ENCODE measurements around the gene ZNF74. TPM values are rescaled to one million over a fixed set of nuclear protein-coding genes. Genes with fewer than 3 reads are reported as not detected.

Gene ZNF74
- total and polyA plus RNA-seq, 2 donors (not counting 1 experiment from before 2014, with no cell fraction given), result 2.5 to 13.0 TPM

- H3K27ac ChIP-seq (ENCODE audit: insufficient read depth, low read length), result no peak overlapping the region
- TF ChIP-seq CTCF (conservative IDR thresholded peaks at IDR 0.05 in 1 of 2, IDR thresholded peaks at IDR 0.05 in 1 of 2; ENCODE audit: low read depth in 1 of 2, low read length in 2 of 2) (no peak), EZH2 (IDR thresholded peaks at IDR 0.05; ENCODE audit: low read length, missing control alignments) (no peak)
- no peak overlapping the region for H2AFZ ChIP-seq (ENCODE audit: low read length)
- H3K4me3 ChIP-seq (replicated peaks in 1 of 4; ENCODE audit: control extremely low read depth in 1 of 4, insufficient read depth in 1 of 4, low read depth in 3 of 4, low read length in 4 of 4), result no peak overlapping the region
- no peak overlapping the region for H3K4me2 ChIP-seq (ENCODE audit: extremely low read depth, insufficient read depth, low read length)
- DNase-seq (ENCODE audit: low read depth in 2 of 2), result no peak
- no peaks in the 10 kb centered on the region for H3K9me3 ChIP-seq (ENCODE audit: control insufficient read depth, insufficient read depth, low read depth, low read length)
- H3K36me3 ChIP-seq (ENCODE audit: control insufficient read depth, insufficient read depth, low read length), result no peaks in the 10 kb centered on the region
- H4K20me1 ChIP-seq (ENCODE audit: control insufficient read depth, extremely low read depth, insufficient read depth, low read length), result no peaks in the 10 kb centered on the region
- peaks cover 7% of the 10 kb centered on the region for H3K27me3 ChIP-seq (ENCODE audit: control insufficient read depth, insufficient read depth, low read length)
- no peaks in the 10 kb centered on the region for H3K4me1 ChIP-seq (ENCODE audit: control insufficient read depth, extremely low read depth, insufficient read depth, low read length)
- no peaks in the 10 kb centered on the region for H3K79me2 ChIP-seq (ENCODE audit: control insufficient read depth, insufficient read depth, low read length)
- H3K9ac ChIP-seq (ENCODE audit: insufficient read depth, low read length), result no peak overlapping the region
Measured at GRCh38 chr22:20386336-20386735, 7.6 kb upstream of the ZNF74 start.

GRCh38 chr22:20386972-20387371 lies 7.0 kb upstream of the ZNF74 start:
- Histone ChIP-seq H2AFZ (ENCODE audit: low read length) (no peak overlapping the region), H3K4me1 (ENCODE audit: control insufficient read depth, extremely low read depth, insufficient read depth, low read length) (no peaks in the 10 kb centered on the region), H3K27ac (ENCODE audit: insufficient read depth, low read length) (no peak overlapping the region), H3K36me3 (ENCODE audit: control insufficient read depth, insufficient read depth, low read length) (no peaks in the 10 kb centered on the region), H3K27me3 (ENCODE audit: control insufficient read depth, insufficient read depth, low read length) (peaks cover 7% of the 10 kb centered on the region), H4K20me1 (ENCODE audit: control insufficient read depth, extremely low read depth, insufficient read depth, low read length) (no peaks in the 10 kb centered on the region), H3K9ac (ENCODE audit: insufficient read depth, low read length) (no peak overlapping the region), H3K4me3 (replicated peaks in 1 of 4; ENCODE audit: control extremely low read depth in 1 of 4, insufficient read depth in 1 of 4, low read depth in 3 of 4, low read length in 4 of 4) (no peak overlapping the region), H3K4me2 (ENCODE audit: extremely low read depth, insufficient read depth, low read length) (no peak overlapping the region), H3K9me3 (ENCODE audit: control insufficient read depth, insufficient read depth, low read depth, low read length) (no peaks in the 10 kb centered on the region), H3K79me2 (ENCODE audit: control insufficient read depth, insufficient read depth, low read length) (no peaks in the 10 kb centered on the region)
- no peak for DNase-seq (ENCODE audit: low read depth in 2 of 2)
- TF ChIP-seq EZH2 (IDR thresholded peaks at IDR 0.05; ENCODE audit: low read length, missing control alignments) (no peak), CTCF (conservative IDR thresholded peaks at IDR 0.05 in 1 of 2, IDR thresholded peaks at IDR 0.05 in 1 of 2; ENCODE audit: low read depth in 1 of 2, low read length in 2 of 2) (no peak)

GRCh38 chr22:20388200-20388599 lies 5.8 kb upstream of the ZNF74 start:
- no peak overlapping the region for H2AFZ ChIP-seq (ENCODE audit: low read length)
- peaks cover 7% of the 10 kb centered on the region for H3K27me3 ChIP-seq (ENCODE audit: control insufficient read depth, insufficient read depth, low read length)
- no peaks in the 10 kb centered on the region for H3K36me3 ChIP-seq (ENCODE audit: control insufficient read depth, insufficient read depth, low read length)
- no peak for TF ChIP-seq EZH2 (IDR thresholded peaks at IDR 0.05; ENCODE audit: low read length, missing control alignments)
- no peak for TF ChIP-seq CTCF (conservative IDR thresholded peaks at IDR 0.05 in 1 of 2, IDR thresholded peaks at IDR 0.05 in 1 of 2; ENCODE audit: low read depth in 1 of 2, low read length in 2 of 2)
- no peak overlapping the region for H3K4me2 ChIP-seq (ENCODE audit: extremely low read depth, insufficient read depth, low read length)
- no peaks in the 10 kb centered on the region for H3K9me3 ChIP-seq (ENCODE audit: control insufficient read depth, insufficient read depth, low read depth, low read length)
- H3K9ac ChIP-seq (ENCODE audit: insufficient read depth, low read length), result no peak overlapping the region
- H3K4me1 ChIP-seq (ENCODE audit: control insufficient read depth, extremely low read depth, insufficient read depth, low read length), result no peaks in the 10 kb centered on the region
- no peak overlapping the region for H3K4me3 ChIP-seq (replicated peaks in 1 of 4; ENCODE audit: control extremely low read depth in 1 of 4, insufficient read depth in 1 of 4, low read depth in 3 of 4, low read length in 4 of 4)
- no peak overlapping the region for H3K27ac ChIP-seq (ENCODE audit: insufficient read depth, low read length)
- no peaks in the 10 kb centered on the region for H3K79me2 ChIP-seq (ENCODE audit: control insufficient read depth, insufficient read depth, low read length)
- no peaks in the 10 kb centered on the region for H4K20me1 ChIP-seq (ENCODE audit: control insufficient read depth, extremely low read depth, insufficient read depth, low read length)
- no peak for DNase-seq (ENCODE audit: low read depth in 2 of 2)

Measured in fibroblast of lung (primary cell).